Liver (tissue), 3 donors: ENCODE measurements around the gene ACTR6.

Experiments used
- EGR1 ChIP-seq, 2 donors: IDR thresholded peaks; 2 replicates each; pipeline ENCODE4 v1.6.1; 2016 to 2018; ENCODE audit warnings: antibody characterized with exemption in 2 of 2, low read depth in 2 of 2
- GABPA ChIP-seq, 2 donors: IDR thresholded peaks in 1 of 2; conservative IDR thresholded peaks in 1 of 2; 2 replicates each; pipeline ENCODE4 v1.6.1; 2016; ENCODE audit warnings: antibody characterized with exemption in 2 of 2, mild to moderate bottlenecking in 1 of 2, moderate library complexity in 1 of 2
- RAD21 ChIP-seq, 2 donors: IDR thresholded peaks; 2 replicates each; pipeline ENCODE4 v1.6.1; 2016; ENCODE audit warnings: antibody characterized with exemption in 2 of 2, mild to moderate bottlenecking in 2 of 2
- TAF1 ChIP-seq: conservative IDR thresholded peaks from 2 replicates; pipeline ENCODE4 v1.6.1; 2016; ENCODE audit warnings: antibody characterized with exemption, mild to moderate bottlenecking
- YY1 ChIP-seq: IDR thresholded peaks from 2 replicates; pipeline ENCODE4 v1.6.1; 2016; ENCODE audit warnings: antibody characterized with exemption, mild to moderate bottlenecking
- TF ChIP-seq, protein P1 (sequence below): fragments of 150-350 bp; IDR thresholded peaks from 2 replicates; pipeline ENCODE4 v1.5.1; 2017; ENCODE audit warnings: improper control_type of control experiment, low read depth, low read length; ENCODE audit not compliant: missing input control
- TF ChIP-seq, protein P2 (sequence below): IDR thresholded peaks from 2 replicates; pipeline ENCODE4 v1.6.1; 2016; ENCODE audit warnings: antibody characterized with exemption, mild to moderate bottlenecking
- TF ChIP-seq, protein P3 (sequence below): IDR thresholded peaks from 2 replicates; pipeline ENCODE4 v1.6.1; 2016; ENCODE audit warnings: antibody characterized with exemption
- donor health status: healthy.
- donor health status: healthy.

DNA sequence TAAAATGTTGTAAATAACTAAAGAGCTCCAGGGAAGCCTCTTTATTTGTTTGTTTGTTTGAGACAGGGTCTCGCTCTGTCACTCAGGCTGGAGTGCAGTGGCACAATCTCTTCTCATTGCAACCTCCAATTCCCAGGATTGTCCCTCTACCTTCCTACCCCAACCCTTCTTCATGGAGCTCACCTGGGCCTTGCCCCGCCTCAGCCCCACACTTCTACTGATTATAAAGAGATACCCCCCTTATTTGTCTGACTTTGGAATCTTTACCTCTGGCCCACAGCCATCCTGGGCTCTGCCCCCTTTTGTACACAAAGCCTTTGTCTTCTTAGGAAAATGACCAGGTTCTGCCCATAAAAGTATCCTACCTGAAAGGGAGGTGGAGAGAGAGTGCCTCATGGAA, 48.8 kb upstream of the ACTR6 start:
- TF ChIP-seq, protein P1, sequence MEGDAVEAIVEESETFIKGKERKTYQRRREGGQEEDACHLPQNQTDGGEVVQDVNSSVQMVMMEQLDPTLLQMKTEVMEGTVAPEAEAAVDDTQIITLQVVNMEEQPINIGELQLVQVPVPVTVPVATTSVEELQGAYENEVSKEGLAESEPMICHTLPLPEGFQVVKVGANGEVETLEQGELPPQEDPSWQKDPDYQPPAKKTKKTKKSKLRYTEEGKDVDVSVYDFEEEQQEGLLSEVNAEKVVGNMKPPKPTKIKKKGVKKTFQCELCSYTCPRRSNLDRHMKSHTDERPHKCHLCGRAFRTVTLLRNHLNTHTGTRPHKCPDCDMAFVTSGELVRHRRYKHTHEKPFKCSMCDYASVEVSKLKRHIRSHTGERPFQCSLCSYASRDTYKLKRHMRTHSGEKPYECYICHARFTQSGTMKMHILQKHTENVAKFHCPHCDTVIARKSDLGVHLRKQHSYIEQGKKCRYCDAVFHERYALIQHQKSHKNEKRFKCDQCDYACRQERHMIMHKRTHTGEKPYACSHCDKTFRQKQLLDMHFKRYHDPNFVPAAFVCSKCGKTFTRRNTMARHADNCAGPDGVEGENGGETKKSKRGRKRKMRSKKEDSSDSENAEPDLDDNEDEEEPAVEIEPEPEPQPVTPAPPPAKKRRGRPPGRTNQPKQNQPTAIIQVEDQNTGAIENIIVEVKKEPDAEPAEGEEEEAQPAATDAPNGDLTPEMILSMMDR = no peak
- TF ChIP-seq, protein P2, sequence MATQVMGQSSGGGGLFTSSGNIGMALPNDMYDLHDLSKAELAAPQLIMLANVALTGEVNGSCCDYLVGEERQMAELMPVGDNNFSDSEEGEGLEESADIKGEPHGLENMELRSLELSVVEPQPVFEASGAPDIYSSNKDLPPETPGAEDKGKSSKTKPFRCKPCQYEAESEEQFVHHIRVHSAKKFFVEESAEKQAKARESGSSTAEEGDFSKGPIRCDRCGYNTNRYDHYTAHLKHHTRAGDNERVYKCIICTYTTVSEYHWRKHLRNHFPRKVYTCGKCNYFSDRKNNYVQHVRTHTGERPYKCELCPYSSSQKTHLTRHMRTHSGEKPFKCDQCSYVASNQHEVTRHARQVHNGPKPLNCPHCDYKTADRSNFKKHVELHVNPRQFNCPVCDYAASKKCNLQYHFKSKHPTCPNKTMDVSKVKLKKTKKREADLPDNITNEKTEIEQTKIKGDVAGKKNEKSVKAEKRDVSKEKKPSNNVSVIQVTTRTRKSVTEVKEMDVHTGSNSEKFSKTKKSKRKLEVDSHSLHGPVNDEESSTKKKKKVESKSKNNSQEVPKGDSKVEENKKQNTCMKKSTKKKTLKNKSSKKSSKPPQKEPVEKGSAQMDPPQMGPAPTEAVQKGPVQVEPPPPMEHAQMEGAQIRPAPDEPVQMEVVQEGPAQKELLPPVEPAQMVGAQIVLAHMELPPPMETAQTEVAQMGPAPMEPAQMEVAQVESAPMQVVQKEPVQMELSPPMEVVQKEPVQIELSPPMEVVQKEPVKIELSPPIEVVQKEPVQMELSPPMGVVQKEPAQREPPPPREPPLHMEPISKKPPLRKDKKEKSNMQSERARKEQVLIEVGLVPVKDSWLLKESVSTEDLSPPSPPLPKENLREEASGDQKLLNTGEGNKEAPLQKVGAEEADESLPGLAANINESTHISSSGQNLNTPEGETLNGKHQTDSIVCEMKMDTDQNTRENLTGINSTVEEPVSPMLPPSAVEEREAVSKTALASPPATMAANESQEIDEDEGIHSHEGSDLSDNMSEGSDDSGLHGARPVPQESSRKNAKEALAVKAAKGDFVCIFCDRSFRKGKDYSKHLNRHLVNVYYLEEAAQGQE = no peak
- TF ChIP-seq EGR1 (IDR thresholded peaks at IDR 0.05; ENCODE audit: low read depth in 2 of 2) (no peak), RAD21 (IDR thresholded peaks at IDR 0.05) (no peak), GABPA (IDR thresholded peaks at IDR 0.05 in 1 of 2, conservative IDR thresholded peaks at IDR 0.05 in 1 of 2) (no peak), TAF1 (no peak), YY1 (no peak)
- TF ChIP-seq, protein P3, sequence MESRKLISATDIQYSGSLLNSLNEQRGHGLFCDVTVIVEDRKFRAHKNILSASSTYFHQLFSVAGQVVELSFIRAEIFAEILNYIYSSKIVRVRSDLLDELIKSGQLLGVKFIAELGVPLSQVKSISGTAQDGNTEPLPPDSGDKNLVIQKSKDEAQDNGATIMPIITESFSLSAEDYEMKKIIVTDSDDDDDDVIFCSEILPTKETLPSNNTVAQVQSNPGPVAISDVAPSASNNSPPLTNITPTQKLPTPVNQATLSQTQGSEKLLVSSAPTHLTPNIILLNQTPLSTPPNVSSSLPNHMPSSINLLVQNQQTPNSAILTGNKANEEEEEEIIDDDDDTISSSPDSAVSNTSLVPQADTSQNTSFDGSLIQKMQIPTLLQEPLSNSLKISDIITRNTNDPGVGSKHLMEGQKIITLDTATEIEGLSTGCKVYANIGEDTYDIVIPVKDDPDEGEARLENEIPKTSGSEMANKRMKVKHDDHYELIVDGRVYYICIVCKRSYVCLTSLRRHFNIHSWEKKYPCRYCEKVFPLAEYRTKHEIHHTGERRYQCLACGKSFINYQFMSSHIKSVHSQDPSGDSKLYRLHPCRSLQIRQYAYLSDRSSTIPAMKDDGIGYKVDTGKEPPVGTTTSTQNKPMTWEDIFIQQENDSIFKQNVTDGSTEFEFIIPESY = no peak
